GM10847 (cell line): ENCODE measurements around the gene B4GAT1.
A peak's percentile ranks its signal among the peaks of the same experiment; 100 is the strongest.

Experiments used
- POLR2A ChIP-seq: IDR thresholded peaks from 2 replicates; pipeline ENCODE4 v1.6.1; 2011; ENCODE audit not compliant: insufficient read length; ENCODE audit errors: extremely low read depth

Gene B4GAT1

GRCh38 chr11:66347425-66348276 is at the start of gene B4GAT1:
TSS of gene B4GAT1 (minus strand) at chr11:66347629. CDS start at chr11:66347545, 84 bp downstream.
- TF ChIP-seq POLR2A = peak; percentile 21

- TF ChIP-seq POLR2A = no peak
Observed at GRCh38 chr11:66393954-66394353, 46.5 kb upstream of the B4GAT1 start.

GRCh38 chr11:66391322-66391721 is 43.9 kb upstream of the B4GAT1 start:
- TF ChIP-seq POLR2A = no peak

- no peak for TF ChIP-seq POLR2A
Observed at GRCh38 chr11:66388780-66389386, 41.5 kb upstream of the B4GAT1 start.

- no peak for TF ChIP-seq POLR2A
Observed at GRCh38 chr11:66386171-66387069, 39.0 kb upstream of the B4GAT1 start.

GRCh38 chr11:66373265-66373664 is 25.8 kb upstream of the B4GAT1 start:
- TF ChIP-seq POLR2A = no peak

- no peak for TF ChIP-seq POLR2A
Observed at GRCh38 chr11:66371627-66372415, 24.4 kb upstream of the B4GAT1 start, which contains the start of gene SLC29A2. TSS of gene SLC29A2 (minus strand) at chr11:66371760. CDS start at chr11:66371591, 169 bp downstream.

GRCh38 chr11:66369073-66369894 is 21.9 kb upstream of the B4GAT1 start:
- no peak for TF ChIP-seq POLR2A

GRCh38 chr11:66368484-66368883 is 21.1 kb upstream of the B4GAT1 start:
- no peak for TF ChIP-seq POLR2A

GRCh38 chr11:66367561-66368312 is 20.3 kb upstream of the B4GAT1 start:
- no peak for TF ChIP-seq POLR2A

GRCh38 chr11:66366844-66367477 is 19.5 kb upstream of the B4GAT1 start:
- TF ChIP-seq POLR2A = no peak

GRCh38 chr11:66365711-66366619 is 18.5 kb upstream of the B4GAT1 start:
- no peak for TF ChIP-seq POLR2A

- TF ChIP-seq POLR2A = no peak
Observed at GRCh38 chr11:66365166-66365565, 17.7 kb upstream of the B4GAT1 start.
